ENCODE measurements around the gene ZSCAN22. TPM values are rescaled to one million over a fixed set of nuclear protein-coding genes. Genes with fewer than 3 reads are reported as not detected.
"Not testable (repeated sequence)": the region's sequence is repeated elsewhere in the genome, so short reads cannot be mapped to it uniquely, and the experiment has no call there.

The ZSCAN22 gene
- total RNA-seq, 2 donors from 2014 or later, result 4.3 to 6.1 TPM

GRCh38 chr19:58366585-58367430 lies 40.0 kb downstream of the ZSCAN22 start:
- Mint-ChIP-seq H3K4me1 (no peaks in the 10 kb centered on the region), H3K27ac (no peak overlapping the region), H3K4me3 (no peak overlapping the region), H3K9me3 (no peaks in the 10 kb centered on the region), H3K27me3 (no peaks in the 10 kb centered on the region), H3K36me3 (ENCODE audit: low read depth) (no peaks in the 10 kb centered on the region)
- ATAC-seq (replicated peaks), result no peak

GRCh38 chr19:58367698-58368454 lies 41.1 kb downstream of the ZSCAN22 start:
- no peak overlapping the region for H3K27ac Mint-ChIP-seq
- H3K9me3 Mint-ChIP-seq, result no peaks in the 10 kb centered on the region
- H3K4me1 Mint-ChIP-seq, result no peaks in the 10 kb centered on the region
- H3K4me3 Mint-ChIP-seq, result no peak overlapping the region
- H3K36me3 Mint-ChIP-seq (ENCODE audit: low read depth), result no peaks in the 10 kb centered on the region
- ATAC-seq (replicated peaks), result no peak
- no peaks in the 10 kb centered on the region for H3K27me3 Mint-ChIP-seq

- H3K4me1 Mint-ChIP-seq, result no peaks in the 10 kb centered on the region
- ATAC-seq (replicated peaks), result no peak
- H3K27ac Mint-ChIP-seq, result no peak overlapping the region
- H3K9me3 Mint-ChIP-seq, result no peaks in the 10 kb centered on the region
- no peak overlapping the region for H3K4me3 Mint-ChIP-seq
- H3K36me3 Mint-ChIP-seq (ENCODE audit: low read depth), result no peaks in the 10 kb centered on the region
- no peaks in the 10 kb centered on the region for H3K27me3 Mint-ChIP-seq
Observed at GRCh38 chr19:58368561-58369360, 42.0 kb downstream of the ZSCAN22 start.

GRCh38 chr19:58372311-58373133 lies 45.7 kb downstream of the ZSCAN22 start:
- Mint-ChIP-seq H3K4me3 (no peak overlapping the region), H3K9me3 (no peaks in the 10 kb centered on the region), H3K4me1 (no peaks in the 10 kb centered on the region), H3K36me3 (ENCODE audit: low read depth) (no peaks in the 10 kb centered on the region), H3K27ac (no peak overlapping the region), H3K27me3 (no peaks in the 10 kb centered on the region)
- ATAC-seq (replicated peaks), result no peak

- ATAC-seq (replicated peaks), result no peak
- no peaks in the 10 kb centered on the region for H3K9me3 Mint-ChIP-seq
- H3K27ac Mint-ChIP-seq, result no peak overlapping the region
- no peaks in the 10 kb centered on the region for H3K27me3 Mint-ChIP-seq
- no peak overlapping the region for H3K4me3 Mint-ChIP-seq
- H3K36me3 Mint-ChIP-seq (ENCODE audit: low read depth), result no peaks in the 10 kb centered on the region
- no peaks in the 10 kb centered on the region for H3K4me1 Mint-ChIP-seq
Observed at GRCh38 chr19:58374200-58374599, 47.4 kb downstream of the ZSCAN22 start.

- not testable (repeated sequence) for H3K36me3 Mint-ChIP-seq (ENCODE audit: low read depth); H3K27ac Mint-ChIP-seq; H3K4me1 Mint-ChIP-seq; H3K4me3 Mint-ChIP-seq; H3K27me3 Mint-ChIP-seq; ATAC-seq (replicated peaks); H3K9me3 Mint-ChIP-seq
Observed at GRCh38 chr19:58376724-58377123, 49.9 kb downstream of the ZSCAN22 start.

GRCh38 chr19:58379246-58379645 lies 52.5 kb downstream of the ZSCAN22 start:
- H3K4me3 Mint-ChIP-seq, result peak overlapping the region; percentile 95
- H3K27me3 Mint-ChIP-seq, result no peaks in the 10 kb centered on the region
- peaks cover 9% of the 10 kb centered on the region for H3K4me1 Mint-ChIP-seq
- no peaks in the 10 kb centered on the region for H3K36me3 Mint-ChIP-seq (ENCODE audit: low read depth)
- H3K9me3 Mint-ChIP-seq, result no peaks in the 10 kb centered on the region
- no peak for ATAC-seq (replicated peaks)
- peak overlapping the region; percentile 94 for H3K27ac Mint-ChIP-seq

- Mint-ChIP-seq H3K4me3 (peak overlapping the region; percentile 95), H3K36me3 (ENCODE audit: low read depth) (no peaks in the 10 kb centered on the region), H3K27ac (peak overlapping the region; percentile 94), H3K9me3 (no peaks in the 10 kb centered on the region), H3K27me3 (no peaks in the 10 kb centered on the region), H3K4me1 (peaks cover 9% of the 10 kb centered on the region)
- ATAC-seq (replicated peaks), result no peak
Observed at GRCh38 chr19:58380037-58380661, 53.4 kb downstream of the ZSCAN22 start.

GRCh38 chr19:58380662-58381459 lies 54.1 kb downstream of the ZSCAN22 start, which contains the start of gene ZNF837:
Gene ZNF837 (minus strand): TSS chr19:58381030. CDS start chr19:58369332, 11,698 bp downstream.
- Mint-ChIP-seq H3K4me1 (peaks cover 13% of the 10 kb centered on the region), H3K27me3 (no peaks in the 10 kb centered on the region), H3K9me3 (no peaks in the 10 kb centered on the region), H3K27ac (peak within 1 kb of the TSS; percentile 94), H3K4me3 (peak within 1 kb of the TSS; percentile 95), H3K36me3 (ENCODE audit: low read depth) (peaks cover 4% of the 10 kb centered on the region)
- peak; percentile 92 for ATAC-seq (replicated peaks)

- Mint-ChIP-seq H3K27me3 (no peaks in the 10 kb centered on the region), H3K36me3 (ENCODE audit: low read depth) (peaks cover 12% of the 10 kb centered on the region), H3K27ac (peak overlapping the region; percentile 94), H3K9me3 (no peaks in the 10 kb centered on the region), H3K4me1 (peaks cover 13% of the 10 kb centered on the region), H3K4me3 (peak overlapping the region; percentile 95)
- ATAC-seq (replicated peaks), result no peak
Observed at GRCh38 chr19:58381460-58382212, 54.8 kb downstream of the ZSCAN22 start.

- Mint-ChIP-seq H3K27me3 (no peaks in the 10 kb centered on the region), H3K9me3 (no peaks in the 10 kb centered on the region), H3K36me3 (ENCODE audit: low read depth) (peaks cover 26% of the 10 kb centered on the region), H3K4me3 (peak overlapping the region; percentile 95), H3K4me1 (peaks cover 15% of the 10 kb centered on the region), H3K27ac (peak overlapping the region; percentile 94)
- ATAC-seq (replicated peaks), result no peak
Observed at GRCh38 chr19:58382997-58383603, 56.3 kb downstream of the ZSCAN22 start.

Measured in activated T-helper 17 cell treated with anti-CD3 and anti-CD28 coated beads, Interleukin-2, amount 50 U/mL, for 72 hours (primary cell).